AG04449 (cell line): ENCODE results near the gene ASB16.
A peak's percentile ranks its signal among the peaks of the same experiment; 100 is the strongest.

Source experiments
- CTCF ChIA-PET: fragments of 350-600 bp; formaldehyde crosslinking; extraction: SDS; loops from one replicate; lab custom pipeline; 2021; ENCODE audit warnings: antibody characterized with exemption; lab: Yijun Ruan, JAX
- POLR2A ChIA-PET: fragments of 400-600, 350-600 bp; formaldehyde crosslinking; extraction: SDS; loops from one replicate; lab custom pipeline; 2020; ENCODE audit warnings: antibody characterized with exemption, inconsistent platforms; lab: Yijun Ruan, JAX
- DNase-seq: peaks from one replicate; pipeline ENCODE4 v3.0.0-alpha.2; 2010; ENCODE audit warnings: low read depth, low spot score
- H3K4me3 ChIP-seq: 2 replicates; pipeline ENCODE4 v1.5.1; 2011; ENCODE audit warnings: low read depth, mild to moderate bottlenecking, control low read depth, low read length
- CTCF ChIP-seq: IDR thresholded peaks from one replicate; pipeline ENCODE4 v1.5.1; 2011; ENCODE audit warnings: mild to moderate bottlenecking, moderate library complexity, low read length, control low read depth, inconsistent platforms; ENCODE audit not compliant: insufficient read depth; ENCODE audit errors: missing control alignments

ASB16 gene

GRCh38 chr17:44218344-44219107 is 48.0 kb downstream of the ASB16 start:
- TF ChIP-seq CTCF, result peak; percentile 70
- DNase-seq, result no peak
- ChIA-PET POLR2A (interaction anchor here (0.6 to 3.2 kb wide), 6 partner anchors 9 to 27 kb away, joined by 3 to 10 read pairs (median 3); no protein-coding TSS in a partner anchor), CTCF (interaction anchor here (0.8 to 4.7 kb wide), 7 partner anchors 9 to 126 kb away, joined by 3 to 58 read pairs (median 5); no protein-coding TSS in a partner anchor)
- H3K4me3 ChIP-seq, result peak overlapping the region; percentile 82

GRCh38 chr17:44219108-44219615 is 48.7 kb downstream of the ASB16 start:
- TF ChIP-seq CTCF, result peak; percentile 36
- CTCF ChIA-PET, result interaction anchor here (0.7 to 4.7 kb wide), 6 partner anchors 9 to 126 kb away, joined by 3 to 58 read pairs (median 4); partner anchors contain the start of gene GRN
- no peak for DNase-seq
- POLR2A ChIA-PET, result interaction anchor here (1.4 to 3.2 kb wide), 5 partner anchors 9 to 108 kb away, joined by 3 to 10 read pairs (median 4); no protein-coding TSS in a partner anchor
- H3K4me3 ChIP-seq, result peak overlapping the region; percentile 82

- POLR2A ChIA-PET, result interaction anchor here (0.8 to 3.4 kb wide), 8 partner anchors 10 to 126 kb away, joined by 3 to 18 read pairs (median 4); partner anchors contain the start of gene GRN
- no peak for TF ChIP-seq CTCF
- DNase-seq, result no peak
- H3K4me3 ChIP-seq, result peak within 1 kb of the TSS; percentile 82
- CTCF ChIA-PET, result interaction anchor here (0.7 to 4.7 kb wide), 6 partner anchors 10 to 1204 kb away, joined by 3 to 58 read pairs (median 4); partner anchors contain the start of gene GRN
Observed at GRCh38 chr17:44219616-44220212, 49.2 kb downstream of the ASB16 start, which contains the start of gene UBTF. Gene UBTF, minus strand, starts transcription at chr17:44219675. Its CDS starts 1,446 bp downstream, at chr17:44218229.

GRCh38 chr17:44220213-44221083 is 49.9 kb downstream of the ASB16 start:
- no peak for DNase-seq
- peak overlapping the region; percentile 82 for H3K4me3 ChIP-seq
- ChIA-PET CTCF (interaction anchor here (0.7 to 4.7 kb wide), 7 partner anchors 10 to 1205 kb away, joined by 3 to 58 read pairs (median 4); partner anchors contain the start of gene GRN), POLR2A (interaction anchor here (0.7 to 3.4 kb wide), 12 partner anchors 10 to 154 kb away, joined by 3 to 18 read pairs (median 4); partner anchors contain the start of genes GRN, LSM12 and TMUB2)
- TF ChIP-seq CTCF, result no peak

GRCh38 chr17:44221084-44221861 is 50.8 kb downstream of the ASB16 start:
- DNase-seq, result no peak
- POLR2A ChIA-PET, result interaction anchor here (0.7 to 3.4 kb wide), 10 partner anchors 11 to 155 kb away, joined by 3 to 18 read pairs (median 4); partner anchors contain the start of genes GRN, LSM12 and TMUB2
- CTCF ChIA-PET, result interaction anchor here (0.6 to 4.7 kb wide), 11 partner anchors 9 to 142 kb away, joined by 3 to 58 read pairs (median 4); partner anchors contain the start of gene FAM171A2
- H3K4me3 ChIP-seq, result peak overlapping the region; percentile 82
- no peak for TF ChIP-seq CTCF
